Measurements from ENCODE around the gene RAPGEF1.

DNA sequence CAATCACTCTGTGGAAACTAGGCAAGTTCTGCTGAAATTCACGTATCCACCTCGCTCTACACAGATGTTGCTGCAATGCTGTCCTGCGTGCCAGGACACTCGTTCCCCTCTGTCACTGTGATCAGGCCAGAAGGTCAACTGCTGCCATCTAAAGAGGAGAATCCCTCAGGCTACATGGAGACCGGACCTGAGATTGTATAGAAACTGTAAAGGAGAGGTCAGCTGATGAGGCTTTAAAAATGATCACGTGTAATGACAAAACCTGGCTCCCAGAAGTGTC is 114.4 kb downstream of the RAPGEF1 start:
- no peak for TF ChIP-seq EZH2phosphoT487 (IDR thresholded peaks at IDR 0.05; ENCODE audit: insufficient read depth, low read depth)
- TF ChIP-seq EZH2 (IDR thresholded peaks at IDR 0.05; ENCODE audit: insufficient read depth, poor library complexity, severe bottlenecking), result no peak
